HG03039 (cell line): ENCODE data around the gene BCAR3.
"Not testable (repeated sequence)": the region's sequence is repeated elsewhere in the genome, so short reads cannot be mapped to it uniquely, and the experiment has no call there.

Experiments
- ATAC-seq: cut with Tn5 transposase; IDR thresholded peaks from one replicate; pipeline ENCODE4 v1.9.1; 2021; ENCODE audit warnings: mild to moderate bottlenecking, moderate library complexity; ENCODE audit not compliant: unreplicated experiment

The BCAR3 gene

GRCh38 chr1:93707956-93708355, 26.3 kb upstream of the BCAR3 start:
- ATAC-seq = peak; percentile 46

- ATAC-seq = no peak
These were observed 24.4 kb upstream of the BCAR3 start for GRCh38 chr1:93705892-93706500.

- peak; percentile 39 for ATAC-seq
These were observed 22.4 kb upstream of the BCAR3 start for GRCh38 chr1:93704052-93704451.

GRCh38 chr1:93703643-93704042, 22.0 kb upstream of the BCAR3 start:
- no peak for ATAC-seq

- ATAC-seq = no peak
These were observed 21.2 kb upstream of the BCAR3 start for GRCh38 chr1:93702828-93703183.

GRCh38 chr1:93702111-93702827, 20.6 kb upstream of the BCAR3 start:
- ATAC-seq = peak; percentile 26

- no peak for ATAC-seq
These were observed 20.0 kb upstream of the BCAR3 start for GRCh38 chr1:93701629-93702028.

DNA sequence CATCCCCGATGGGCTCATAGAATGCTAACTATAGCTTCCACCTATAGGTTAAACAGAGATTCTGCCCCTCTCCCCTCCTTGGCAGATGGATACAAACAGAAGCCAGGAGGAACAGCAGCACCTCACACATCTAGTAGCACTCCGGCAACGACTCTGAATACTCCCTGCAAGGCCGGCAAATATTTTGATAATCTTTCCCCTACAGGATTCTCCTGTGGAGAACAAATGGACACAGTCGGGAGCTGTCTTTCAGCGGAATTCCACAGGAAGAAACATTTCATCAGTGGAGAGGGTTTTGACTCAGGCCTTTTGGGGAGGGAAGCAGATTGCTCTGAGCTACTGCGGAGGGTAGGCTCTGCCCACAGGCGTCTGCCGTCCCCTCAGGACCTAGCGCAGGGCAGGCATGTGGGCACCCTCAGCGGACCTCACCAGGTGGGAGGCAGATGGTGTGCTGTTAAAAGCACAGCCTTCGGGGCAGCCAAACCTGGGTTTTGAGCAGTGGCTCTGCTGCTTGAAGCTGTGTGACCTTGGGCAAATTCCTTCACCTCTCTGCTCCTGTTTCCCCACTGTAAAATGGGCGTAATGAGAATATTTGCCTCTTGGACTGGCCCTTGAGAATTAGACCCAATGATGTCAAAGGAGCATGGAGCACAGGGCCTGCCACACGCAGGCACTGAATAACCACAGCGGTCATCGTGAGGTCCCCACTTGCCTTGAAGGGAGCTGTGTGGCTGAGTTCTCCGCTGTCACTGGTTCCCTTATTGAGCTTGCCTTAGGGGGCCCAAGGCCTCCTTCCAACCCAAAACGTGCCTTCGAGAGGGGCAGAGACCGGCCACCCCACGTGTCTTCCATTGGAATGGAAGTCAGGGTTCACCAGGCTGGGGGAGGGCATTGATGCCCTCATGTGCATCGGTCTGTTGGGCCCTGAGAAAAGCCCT, 19.2 kb upstream of the BCAR3 start:
- ATAC-seq = no peak

- no peak for ATAC-seq
These were observed 18.0 kb upstream of the BCAR3 start for GRCh38 chr1:93699503-93700168.

- ATAC-seq = no peak
These were observed 17.4 kb upstream of the BCAR3 start for GRCh38 chr1:93699049-93699384.

- ATAC-seq = no peak
These were observed 16.9 kb upstream of the BCAR3 start for GRCh38 chr1:93698329-93699048.

DNA sequence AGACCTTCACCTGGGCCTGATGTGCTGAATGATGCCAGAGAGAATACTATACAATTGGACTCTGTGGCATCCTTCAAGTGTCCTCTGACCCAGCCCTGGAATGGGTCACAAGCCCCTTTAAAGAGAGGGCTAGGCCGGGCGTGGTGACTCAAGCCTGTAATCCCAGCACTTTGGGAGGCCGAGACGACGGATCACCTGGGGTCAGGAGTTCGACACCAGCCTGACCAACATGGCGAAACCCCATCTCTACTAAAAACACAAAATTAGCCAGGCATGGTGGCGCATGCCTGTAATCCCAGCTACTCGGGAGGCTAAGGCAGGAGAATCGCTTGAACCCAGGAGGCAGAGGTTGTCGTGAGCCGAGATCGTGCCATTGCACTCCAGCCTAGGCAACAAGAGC, 15.9 kb upstream of the BCAR3 start:
- not testable (repeated sequence) for ATAC-seq

DNA sequence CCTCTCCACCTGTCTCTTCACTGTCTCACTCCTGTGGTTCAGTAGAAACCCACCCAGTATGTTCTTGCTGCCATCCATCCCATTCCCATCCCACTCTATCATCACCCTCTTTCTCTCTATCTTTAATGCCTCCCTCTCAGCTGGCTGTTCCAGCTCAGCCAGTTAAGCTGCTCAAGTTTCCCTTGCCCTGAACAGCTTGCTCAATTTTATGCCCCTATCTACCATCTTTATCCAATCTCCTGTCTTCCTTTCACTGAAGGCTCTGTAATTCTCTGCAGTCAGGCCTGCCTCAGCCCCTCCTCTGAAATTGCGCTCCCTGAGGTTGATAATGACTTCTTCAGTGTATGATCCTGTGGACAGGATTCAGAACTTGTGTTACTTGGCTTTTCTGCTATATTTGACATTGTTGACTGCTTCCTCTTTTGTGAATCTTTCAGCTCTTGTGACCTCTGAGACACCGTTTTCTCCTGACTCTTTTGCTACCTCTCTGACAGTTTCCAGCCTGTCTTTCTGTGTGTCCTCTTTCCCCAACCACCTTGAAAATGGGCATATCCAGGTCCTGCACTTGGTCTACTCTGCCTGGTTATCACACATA, 13.9 kb upstream of the BCAR3 start:
- ATAC-seq = no peak

DNA sequence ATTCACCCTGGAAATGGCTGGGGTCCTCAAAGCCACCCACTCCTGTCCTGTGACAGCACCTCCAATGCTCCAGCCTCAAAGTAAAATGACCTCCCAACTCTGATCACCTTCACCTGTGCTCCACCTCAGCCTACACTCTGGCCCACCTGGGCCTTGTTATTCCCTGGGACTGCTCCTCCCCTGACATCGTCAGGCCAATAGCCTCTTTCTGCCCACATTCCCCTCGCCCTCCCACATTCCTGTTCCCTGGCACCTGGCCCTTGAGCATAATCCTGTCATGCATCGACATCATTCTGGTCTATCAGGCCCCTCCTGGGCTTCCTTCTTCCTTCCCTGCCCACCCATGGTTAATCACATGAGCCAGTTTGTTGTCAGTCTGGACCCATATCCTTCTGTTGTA, 13.2 kb upstream of the BCAR3 start:
- ATAC-seq = no peak

DNA sequence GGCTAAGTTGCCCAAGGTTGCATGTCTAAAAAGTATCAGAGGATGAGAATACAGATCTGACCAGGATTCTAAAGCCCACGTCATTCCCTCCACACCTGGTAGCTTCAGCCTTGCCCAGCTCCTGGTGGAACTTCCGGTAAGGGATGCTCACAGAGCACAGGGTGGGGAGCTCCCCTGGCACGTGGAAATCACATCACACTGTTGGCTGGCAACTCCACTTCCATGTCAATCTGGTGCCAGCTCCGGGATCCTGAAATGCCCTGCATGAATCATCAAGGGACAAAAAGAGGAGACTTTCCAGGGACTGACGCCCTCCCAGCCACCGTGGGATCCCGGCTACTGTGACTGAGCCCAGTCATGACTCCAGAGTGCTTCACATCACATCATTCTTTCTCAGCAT, 12.4 kb upstream of the BCAR3 start:
- ATAC-seq = no peak

- ATAC-seq = peak; percentile 66
These were observed 11.4 kb upstream of the BCAR3 start for GRCh38 chr1:93692983-93693591.

- ATAC-seq = no peak
These were observed 10.8 kb upstream of the BCAR3 start for GRCh38 chr1:93692451-93692861.

DNA sequence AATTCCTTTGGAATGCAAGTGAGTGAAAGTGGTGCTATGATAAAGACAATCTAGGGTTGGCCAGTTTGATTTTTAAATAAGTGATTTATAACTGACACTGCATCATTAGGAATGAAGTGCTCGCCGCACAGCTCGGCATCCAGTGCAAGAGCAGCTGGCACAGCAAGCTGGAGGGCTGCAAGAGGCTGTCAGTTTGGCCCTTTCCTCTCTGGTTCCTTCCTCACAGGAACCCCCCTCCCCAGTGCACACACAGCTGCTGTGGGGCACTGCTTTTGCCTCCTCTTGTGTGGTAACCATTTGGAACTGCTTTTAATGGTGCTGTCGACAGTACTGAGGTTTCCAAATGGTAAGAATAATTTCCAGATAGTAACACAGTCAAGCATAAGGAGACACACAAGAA, 10.4 kb upstream of the BCAR3 start:
- ATAC-seq = no peak

DNA sequence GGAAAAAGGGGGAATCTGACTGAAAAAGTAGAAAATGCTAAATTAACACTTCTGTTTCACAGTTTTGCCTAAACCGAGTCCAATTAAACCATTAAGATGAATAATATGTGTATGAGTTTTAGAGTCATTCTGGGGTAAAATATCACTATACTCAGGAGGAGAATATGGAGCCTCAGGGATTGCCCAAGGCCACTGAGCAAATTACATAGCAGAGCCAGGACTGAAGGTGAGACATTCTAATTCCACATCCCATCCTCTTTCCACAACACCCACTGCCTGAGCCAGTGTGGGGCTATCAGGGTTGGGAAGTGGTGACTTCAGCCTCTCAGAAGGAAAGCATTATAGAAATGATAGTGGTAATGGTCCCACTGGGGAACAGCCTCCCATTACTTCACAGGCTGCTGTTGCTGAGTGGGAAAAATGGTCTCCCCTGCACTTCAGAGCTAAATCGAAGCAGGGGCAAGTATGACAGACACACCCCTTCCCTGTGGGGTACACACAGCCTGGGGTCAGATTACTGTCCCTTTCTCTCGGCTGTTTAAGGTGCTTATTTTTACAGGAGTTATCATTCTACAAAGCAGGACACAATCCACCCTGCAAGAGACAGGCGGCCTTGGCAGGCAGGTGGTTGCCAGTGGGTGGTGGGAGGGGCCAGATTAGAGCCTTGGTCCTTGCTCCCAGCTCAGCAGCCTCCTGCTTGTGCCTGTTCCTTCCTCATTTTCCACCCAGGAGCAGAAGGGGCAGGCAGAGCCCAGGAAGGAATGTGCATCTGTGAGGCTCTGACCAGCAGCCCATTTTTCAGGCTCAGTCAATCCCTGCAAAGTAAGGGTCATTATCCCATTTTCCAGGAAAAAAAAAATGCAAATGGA, 9.5 kb upstream of the BCAR3 start:
- no peak for ATAC-seq
